Mesenchymal stem cell (in vitro differentiated cells and primary cell): ENCODE measurements around the gene DNMT1.

ENCODE experiments used
- DNase-seq: peaks from one replicate; pipeline ENCODE4 v3.0.0-alpha.2; 2013
- H2AFZ ChIP-seq: one replicate; pipeline ENCODE4 v1.6.1; 2013; ENCODE audit warnings: low read depth, mild to moderate bottlenecking, control low read depth, inconsistent platforms, low read length, moderate library complexity
- H2AK5ac ChIP-seq: 2 replicates; pipeline ENCODE4 v1.6.1; 2013; ENCODE audit warnings: low read length, moderate library complexity, mild to moderate bottlenecking, inconsistent platforms; ENCODE audit not compliant: severe bottlenecking
- H2BK120ac ChIP-seq: one replicate; pipeline ENCODE4 v1.6.1; 2013; ENCODE audit warnings: low read depth, mild to moderate bottlenecking, inconsistent platforms, low read length, moderate library complexity
- H2BK12ac ChIP-seq, 2 experiments: one replicate each; pipeline ENCODE4 v1.6.1; 2013; ENCODE audit warnings: inconsistent platforms in 2 of 2, low read length in 2 of 2, mild to moderate bottlenecking in 2 of 2, moderate library complexity in 2 of 2, control low read depth in 1 of 2
- H2BK15ac ChIP-seq: one replicate; pipeline ENCODE4 v1.6.1; 2013; ENCODE audit warnings: mild to moderate bottlenecking, low read depth, inconsistent platforms; ENCODE audit not compliant: poor library complexity, severe bottlenecking
- H2BK5ac ChIP-seq: 2 replicates; pipeline ENCODE4 v1.6.1; 2013; ENCODE audit warnings: low read depth, mild to moderate bottlenecking, low read length, control low read depth, inconsistent platforms; ENCODE audit not compliant: poor library complexity, severe bottlenecking
- H3K14ac ChIP-seq, 2 experiments: one replicate each; pipeline ENCODE4 v1.6.1; 2013; ENCODE audit warnings: inconsistent platforms in 2 of 2, low read length in 2 of 2, control low read depth in 1 of 2, mild to moderate bottlenecking in 1 of 2, moderate library complexity in 1 of 2
- H3K18ac ChIP-seq, 2 experiments: one replicate each; pipeline ENCODE4 v1.6.1; 2013; ENCODE audit warnings: inconsistent platforms in 2 of 2, low read length in 2 of 2, control low read depth in 1 of 2, low read depth in 1 of 2, mild to moderate bottlenecking in 1 of 2
- H3K23ac ChIP-seq, 2 experiments: one replicate each; pipeline ENCODE4 v1.6.1; 2013; ENCODE audit warnings: inconsistent platforms in 2 of 2, low read length in 2 of 2, mild to moderate bottlenecking in 2 of 2, moderate library complexity in 2 of 2, control low read depth in 1 of 2
- H3K27ac ChIP-seq: 2 replicates; pipeline ENCODE4 v1.5.1; 2013; ENCODE audit warnings: mild to moderate bottlenecking, moderate library complexity, low read length, control low read depth, inconsistent platforms; ENCODE audit not compliant: poor library complexity, severe bottlenecking
- H3K27me3 ChIP-seq, 2 experiments: 2 replicates each; pipeline versions ENCODE4 v1.6.1 to v1.7.0; 2013; ENCODE audit warnings: low read length in 2 of 2, mild to moderate bottlenecking in 2 of 2, moderate library complexity in 2 of 2, control low read depth in 1 of 2, inconsistent platforms in 1 of 2; ENCODE audit not compliant: control insufficient read depth in 1 of 2, insufficient read depth in 1 of 2
- H3K36me3 ChIP-seq, 2 experiments: 2 replicates each; pipeline versions ENCODE4 v1.6.1 to v1.7.0; 2013; ENCODE audit warnings: low read length in 2 of 2, control low read depth in 1 of 2, inconsistent platforms in 1 of 2, low read depth in 1 of 2, mild to moderate bottlenecking in 1 of 2; ENCODE audit not compliant: insufficient read depth in 2 of 2, control insufficient read depth in 1 of 2
- H3K4ac ChIP-seq, 2 experiments: one replicate each; pipeline ENCODE4 v1.6.1; 2013; ENCODE audit warnings: inconsistent platforms in 2 of 2, low read length in 2 of 2, mild to moderate bottlenecking in 2 of 2, moderate library complexity in 2 of 2, control low read depth in 1 of 2, low read depth in 1 of 2
- H3K4me1 ChIP-seq: 2 replicates; pipeline ENCODE4 v1.6.1; 2013; ENCODE audit warnings: low read depth, low read length, control low read depth; ENCODE audit not compliant: control insufficient read depth, insufficient read depth
- H3K4me2 ChIP-seq: 2 replicates; pipeline ENCODE4 v1.6.1; 2013; ENCODE audit warnings: low read length, mild to moderate bottlenecking, inconsistent platforms; ENCODE audit not compliant: poor library complexity, severe bottlenecking
- H3K4me3 ChIP-seq, 2 experiments: 2 replicates each; pipeline versions ENCODE4 v1.5.1 to v1.7.0; 2013; ENCODE audit warnings: low read length in 2 of 2, mild to moderate bottlenecking in 2 of 2, control low read depth in 1 of 2, low read depth in 1 of 2; ENCODE audit not compliant: insufficient read depth in 1 of 2
- H3K79me1 ChIP-seq: replicated peaks from 2 replicates; pipeline ENCODE4 v1.6.1; 2013; ENCODE audit warnings: mild to moderate bottlenecking, control low read depth, low read length, inconsistent platforms; ENCODE audit not compliant: poor library complexity, severe bottlenecking
- H3K9ac ChIP-seq: 2 replicates; pipeline ENCODE4 v1.7.0; 2013; ENCODE audit warnings: mild to moderate bottlenecking, low read length, moderate library complexity
- H3K9me3 ChIP-seq: 2 replicates; pipeline ENCODE4 v1.7.0; 2013; ENCODE audit warnings: mild to moderate bottlenecking, low read length; ENCODE audit not compliant: control insufficient read depth
- H4K8ac ChIP-seq: one replicate; pipeline ENCODE4 v1.6.1; 2013; ENCODE audit warnings: inconsistent platforms, mild to moderate bottlenecking, low read length, moderate library complexity
- H4K91ac ChIP-seq: one replicate; pipeline ENCODE4 v1.6.1; 2013; ENCODE audit warnings: mild to moderate bottlenecking, low read length, inconsistent platforms
- WGBS: methylation state at CpG from one replicate; pipeline ENCODE4 v1.1.7; 2013; ENCODE audit warnings: mixed read lengths; 5-methylcytosine and 5-hydroxymethylcytosine counted together

The DNMT1 gene

DNA sequence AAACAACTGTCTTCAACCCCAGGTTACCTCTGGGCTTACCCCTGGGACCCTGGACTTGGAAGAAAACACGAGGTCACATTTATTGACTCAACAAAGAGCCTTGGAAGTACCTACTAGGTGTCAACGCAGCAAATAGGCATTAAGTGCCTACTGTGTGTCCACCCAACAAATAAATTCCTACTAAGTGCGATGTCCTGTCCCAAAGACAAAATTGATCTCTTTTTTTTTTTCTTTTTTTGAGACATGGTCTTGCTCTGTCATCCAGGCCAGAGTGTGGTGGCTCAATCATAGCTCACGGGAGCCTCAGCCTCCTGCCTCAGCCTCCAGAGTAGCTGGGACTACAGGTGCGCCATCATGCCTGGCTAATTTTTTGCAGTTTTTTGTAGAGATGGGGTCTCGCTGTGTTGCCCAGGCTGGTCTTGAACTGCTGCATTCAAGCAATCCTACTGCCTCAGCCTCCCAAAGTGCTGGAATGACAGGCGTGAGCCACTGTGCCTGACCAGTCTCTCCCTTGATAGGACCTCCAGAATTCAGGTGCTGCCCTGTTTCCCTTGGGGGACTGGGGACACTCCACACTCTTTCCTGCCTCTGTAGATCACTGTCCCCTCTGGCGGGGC is 37.0 kb upstream of the DNMT1 start:
- no peak overlapping the region for H2BK120ac ChIP-seq
- no peaks in the 10 kb centered on the region for H3K36me3 ChIP-seq
- H3K4me1 ChIP-seq, result peaks cover 17% of the 10 kb centered on the region
- H3K9me3 ChIP-seq, result no peaks in the 10 kb centered on the region
- H4K91ac ChIP-seq, result peak overlapping the region; percentile 78
- H3K4me2 ChIP-seq, result peak overlapping the region; percentile 86
- H3K4ac ChIP-seq, result no peak overlapping the region
- no peaks in the 10 kb centered on the region for H3K27me3 ChIP-seq
- H3K27ac ChIP-seq, result no peak overlapping the region
- no peak overlapping the region for H2BK5ac ChIP-seq
- peak overlapping the region; percentile 70 for H3K9ac ChIP-seq
- peak overlapping the region; percentile 48 to 79 for H3K18ac ChIP-seq
- H2BK12ac ChIP-seq, result peak overlapping the region; percentile 28 to 88
- H3K4me3 ChIP-seq, result peak overlapping the region; percentile 51 to 85
- no peak for DNase-seq
- H2BK15ac ChIP-seq, result peak overlapping the region; percentile 79
- H4K8ac ChIP-seq, result peak overlapping the region; percentile 67
- H2AK5ac ChIP-seq, result no peak overlapping the region
- peaks cover 12% of the 10 kb centered on the region for H3K79me1 ChIP-seq
- H3K23ac ChIP-seq, result no peak overlapping the region
- 78% methylated on average over 8 of the region's 8 CpGs for WGBS
- H3K14ac ChIP-seq, result no peak overlapping the region
- H2AFZ ChIP-seq, result no peak overlapping the region

DNA sequence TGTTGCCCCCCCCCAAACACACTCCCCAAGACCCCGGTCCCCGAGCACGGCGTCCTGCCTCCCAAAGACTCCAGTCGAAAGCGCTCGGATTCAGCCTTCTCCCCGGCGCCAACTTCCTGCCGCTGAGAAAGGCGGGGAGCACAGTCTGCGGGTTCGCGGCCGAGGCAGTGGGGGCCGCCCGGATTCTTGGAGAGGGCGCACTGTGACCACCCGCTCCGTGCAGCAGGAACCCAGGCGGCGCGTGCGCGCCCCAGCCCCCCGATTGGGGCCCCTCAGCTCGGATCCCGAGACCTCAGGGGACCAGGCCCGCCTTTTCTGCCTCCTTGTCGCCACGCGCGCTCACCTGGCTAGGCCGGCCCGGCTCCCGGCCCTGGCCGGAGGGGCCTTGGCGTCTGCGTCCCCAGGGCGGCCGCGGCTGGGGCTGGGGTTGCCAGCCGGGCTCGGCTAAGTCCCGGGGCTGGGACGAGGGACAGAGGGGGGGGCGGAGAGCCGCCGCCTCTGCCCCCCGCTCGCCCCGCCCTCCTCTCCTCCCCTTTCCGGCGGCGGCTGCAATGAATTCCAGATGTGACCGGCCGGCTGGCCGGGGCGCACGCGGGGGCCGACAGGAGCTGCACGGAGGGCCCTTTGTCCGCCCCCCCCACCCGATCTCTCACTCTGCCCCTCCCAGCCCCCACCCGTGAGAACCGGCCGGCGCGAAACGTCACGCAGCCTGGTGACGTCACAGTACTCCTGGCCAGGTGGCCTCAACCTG is 36.3 kb upstream of the DNMT1 start, which contains the start of gene S1PR2:
Gene S1PR2, minus strand, starts transcription at position 471 of the 751 bp plus-strand sequence. CDS start 6,426 bp downstream, outside the sequence.
- Histone ChIP-seq H3K36me3 (no peaks in the 10 kb centered on the region), H3K14ac (peak within 1 kb of the TSS; percentile 26 to 97), H3K27me3 (no peaks in the 10 kb centered on the region), H2AK5ac (no peak within 1 kb of the TSS), H3K9ac (peak within 1 kb of the TSS; percentile 94), H4K8ac (peak within 1 kb of the TSS; percentile 67), H3K4ac (peak within 1 kb of the TSS; percentile 71 to 84), H2BK15ac (peak within 1 kb of the TSS; percentile 96), H3K9me3 (no peaks in the 10 kb centered on the region), H2BK120ac (peak within 1 kb of the TSS; percentile 97), H2BK5ac (no peak within 1 kb of the TSS), H3K23ac (peak within 1 kb of the TSS; percentile 53 to 66), H3K4me1 (peaks cover 13% of the 10 kb centered on the region), H3K18ac (peak within 1 kb of the TSS; percentile 93 to 99), H2BK12ac (peak within 1 kb of the TSS; percentile 62 to 90), H3K4me2 (peak within 1 kb of the TSS; percentile 86), H4K91ac (peak within 1 kb of the TSS; percentile 91), H3K27ac (no peak within 1 kb of the TSS), H2AFZ (peak within 1 kb of the TSS; percentile 93), H3K4me3 (peak within 1 kb of the TSS; percentile 85 to 93), H3K79me1 (peaks cover 12% of the 10 kb centered on the region)
- under 1% methylated on average over 52 of the region's 73 CpGs for WGBS
- peak; percentile 80 for DNase-seq

DNA sequence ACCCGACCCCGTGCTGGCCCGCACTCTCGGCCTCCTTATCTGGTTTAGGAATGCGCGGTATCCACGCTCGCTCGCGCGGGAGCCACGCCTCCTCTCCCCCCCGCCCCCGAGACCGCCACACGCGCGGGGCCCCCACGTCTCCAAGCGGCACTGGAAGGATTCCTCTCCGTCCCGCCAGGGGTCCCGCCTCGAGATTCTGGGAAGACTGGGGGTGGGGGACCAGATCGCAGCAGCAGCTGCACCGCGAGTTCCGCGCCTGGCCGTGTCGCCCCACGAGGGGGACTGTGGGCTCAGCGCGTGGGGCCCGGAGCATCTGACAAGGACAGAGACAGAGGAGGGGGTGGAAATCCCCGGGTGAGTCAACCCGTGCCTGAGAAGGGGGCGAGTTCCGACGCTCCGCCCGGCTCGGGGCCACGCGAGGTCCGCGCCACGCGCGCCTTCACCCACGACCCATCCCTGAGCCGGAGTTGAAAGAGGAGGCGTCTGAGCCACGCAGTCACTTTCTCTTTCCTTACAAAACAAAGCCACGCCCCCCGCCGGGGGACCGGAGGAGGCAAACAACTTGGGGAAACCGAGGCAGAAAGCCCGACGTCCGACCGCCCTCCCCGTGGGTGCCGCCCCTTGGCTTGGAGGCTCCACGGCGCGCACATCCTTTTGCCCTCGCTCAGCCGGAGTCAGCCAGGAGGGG is 35.6 kb upstream of the DNMT1 start:
- WGBS, result 2% methylated on average over 45 of the region's 70 CpGs
- peak overlapping the region; percentile 93 to 99 for H3K18ac ChIP-seq
- no peaks in the 10 kb centered on the region for H3K36me3 ChIP-seq

More for the DNA sequence above, 35.6 kb upstream of the DNMT1 start:
- Histone ChIP-seq H2BK12ac (peak overlapping the region; percentile 62 to 73), H3K27ac (no peak overlapping the region), H3K9ac (peak overlapping the region; percentile 94), H2AK5ac (no peak overlapping the region), H2BK5ac (no peak overlapping the region), H4K91ac (peak overlapping the region; percentile 81), H4K8ac (peak overlapping the region; percentile 52), H3K9me3 (no peaks in the 10 kb centered on the region), H3K79me1 (peaks cover 12% of the 10 kb centered on the region), H3K27me3 (no peaks in the 10 kb centered on the region), H3K4me2 (peak overlapping the region; percentile 86), H3K4me1 (peaks cover 13% of the 10 kb centered on the region), H3K4ac (peak overlapping the region; percentile 71 to 84), H2BK15ac (peak overlapping the region; percentile 96), H3K23ac (peak overlapping the region in 1 of 2 experiments; percentile 66), H2AFZ (peak overlapping the region; percentile 93), H2BK120ac (peak overlapping the region; percentile 87), H3K14ac (peak overlapping the region in 1 of 2 experiments; percentile 97), H3K4me3 (peak overlapping the region; percentile 85 to 93)
- peak; percentile 56 for DNase-seq
